Omental fat pad (tissue), 4 donors: ENCODE data around the gene BBX. TPM values are rescaled to one million over a fixed set of nuclear protein-coding genes. Genes with fewer than 3 reads are reported as not detected.

Experiments
- ATAC-seq: fragments of 150-250 bp; one replicate; pipeline ENCODE4 v1.9.1; 2016; ENCODE audit warnings: mild to moderate bottlenecking, moderate library complexity; ENCODE audit not compliant: low FRiP score
- DNase-seq: peaks from one replicate; pipeline ENCODE4 v3.0.0-alpha.2; 2019; ENCODE audit warnings: low spot score
- CTCF ChIP-seq, 3 donors: fragments of 450-650 bp; IDR thresholded peaks; one replicate each; pipeline ENCODE4 v1.5.1; 2016 to 2017; ENCODE audit warnings: antibody characterized with exemption in 3 of 3, mild to moderate bottlenecking in 3 of 3, moderate library complexity in 2 of 3
- total RNA-seq, 4 donors: library from RNA; depleted of rRNA; stranded (reverse); fragments of >200 nt; gene quantifications; one replicate each; pipeline ENCODE4 v1.1.0, GENCODE V29; 2016

The BBX gene
- total RNA-seq, 4 donors from 2014 or later: 32.8 to 70.5 (median 40.7) TPM

- no peak for TF ChIP-seq CTCF (IDR thresholded peaks at IDR 0.05)
- ATAC-seq: no peak
- no peak for DNase-seq
Measured at GRCh38 chr3:107612664-107613084, 89.9 kb downstream of the BBX start.

- no peak for TF ChIP-seq CTCF (IDR thresholded peaks at IDR 0.05)
- ATAC-seq (no peak), DNase-seq (no peak)
Measured at GRCh38 chr3:107619549-107619948, 96.8 kb downstream of the BBX start.

- no peak for TF ChIP-seq CTCF (IDR thresholded peaks at IDR 0.05)
- DNase-seq: no peak
- no peak for ATAC-seq
Measured at GRCh38 chr3:107620534-107620933, 97.8 kb downstream of the BBX start.

- DNase-seq: no peak
- no peak for TF ChIP-seq CTCF (IDR thresholded peaks at IDR 0.05)
- no peak for ATAC-seq
Measured at GRCh38 chr3:107621465-107621864, 98.7 kb downstream of the BBX start.

DNA sequence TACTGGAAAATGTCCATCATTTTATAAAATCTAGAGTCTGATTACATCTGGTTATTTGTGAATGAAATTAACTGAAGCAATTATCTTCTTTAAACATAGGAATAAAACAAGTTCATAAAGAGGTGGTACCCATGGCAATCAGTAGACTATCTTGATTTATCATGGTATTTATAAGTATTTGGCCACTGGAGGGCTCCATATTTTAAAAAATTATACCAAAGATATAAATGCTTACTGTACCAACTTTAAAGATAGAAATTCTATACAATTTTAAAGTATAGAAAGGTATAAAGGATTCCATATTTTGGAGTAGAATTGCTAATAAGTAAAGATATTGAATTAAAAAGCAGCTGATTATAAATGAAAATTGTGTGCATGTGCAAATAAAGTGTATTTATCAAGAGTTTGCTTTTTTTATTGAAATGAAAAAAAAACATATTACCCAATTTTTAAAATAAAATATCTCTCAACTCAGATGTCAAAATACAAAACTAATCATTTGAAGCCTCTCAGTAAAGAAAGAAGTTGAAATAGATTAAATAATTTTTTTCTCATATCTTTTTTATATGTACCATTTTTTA lies 105.3 kb downstream of the BBX start:
- no peak for DNase-seq
- no peak for TF ChIP-seq CTCF (IDR thresholded peaks at IDR 0.05)
- ATAC-seq: no peak

DNA sequence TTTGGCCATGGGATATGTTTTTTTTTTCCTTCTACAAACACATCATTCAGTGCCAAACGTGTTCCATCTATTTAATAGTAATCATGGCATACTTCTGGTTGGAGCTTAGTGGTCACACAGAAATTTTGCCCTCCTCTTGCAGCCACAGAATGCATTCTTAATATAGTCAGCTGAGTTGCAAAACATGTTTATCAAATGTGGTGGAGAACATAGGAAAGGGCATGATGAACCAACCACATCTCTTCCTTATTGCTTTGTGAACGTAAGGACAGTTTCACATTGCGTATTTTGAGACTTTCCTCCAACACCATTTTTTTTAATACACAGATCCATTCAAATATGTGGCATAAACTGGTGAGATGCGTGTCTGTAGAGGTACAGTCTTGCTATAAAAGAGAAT lies 106.8 kb downstream of the BBX start:
- no peak for DNase-seq
- TF ChIP-seq CTCF (IDR thresholded peaks at IDR 0.05): no peak
- ATAC-seq: no peak

GRCh38 chr3:107630779-107631178 lies 108.0 kb downstream of the BBX start:
- DNase-seq (no peak), ATAC-seq (no peak)
- TF ChIP-seq CTCF (IDR thresholded peaks at IDR 0.05): no peak
